Measurements from ENCODE around the gene THEMIS2.

DNA sequence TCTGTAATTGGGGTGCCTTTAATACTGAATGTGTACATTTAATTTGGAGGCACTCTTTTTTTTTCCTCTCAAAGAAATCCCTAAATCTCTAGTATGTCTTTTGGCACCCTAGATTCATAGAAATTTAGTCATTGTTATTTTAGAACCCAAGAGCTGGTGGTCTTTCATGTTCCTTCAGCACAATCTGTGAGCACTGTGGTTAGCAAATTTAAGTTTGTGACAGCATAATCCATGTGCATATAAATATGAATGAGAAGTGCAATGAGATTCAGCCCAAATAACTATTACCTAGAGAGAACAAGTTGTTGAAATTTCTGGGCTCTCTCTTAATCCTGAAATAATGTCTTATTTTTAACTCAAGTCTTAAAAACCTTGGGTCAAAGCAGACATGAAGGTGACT is 37.3 kb upstream of the THEMIS2 start:
- TF ChIP-seq POLR2A (IDR thresholded peaks at IDR 0.05) (no peak), POLR2AphosphoS5 (IDR thresholded peaks at IDR 0.05; ENCODE audit: insufficient read depth in 1 of 2, low read depth in 1 of 2) (no peak)
- TF ChIP-seq, protein P1, sequence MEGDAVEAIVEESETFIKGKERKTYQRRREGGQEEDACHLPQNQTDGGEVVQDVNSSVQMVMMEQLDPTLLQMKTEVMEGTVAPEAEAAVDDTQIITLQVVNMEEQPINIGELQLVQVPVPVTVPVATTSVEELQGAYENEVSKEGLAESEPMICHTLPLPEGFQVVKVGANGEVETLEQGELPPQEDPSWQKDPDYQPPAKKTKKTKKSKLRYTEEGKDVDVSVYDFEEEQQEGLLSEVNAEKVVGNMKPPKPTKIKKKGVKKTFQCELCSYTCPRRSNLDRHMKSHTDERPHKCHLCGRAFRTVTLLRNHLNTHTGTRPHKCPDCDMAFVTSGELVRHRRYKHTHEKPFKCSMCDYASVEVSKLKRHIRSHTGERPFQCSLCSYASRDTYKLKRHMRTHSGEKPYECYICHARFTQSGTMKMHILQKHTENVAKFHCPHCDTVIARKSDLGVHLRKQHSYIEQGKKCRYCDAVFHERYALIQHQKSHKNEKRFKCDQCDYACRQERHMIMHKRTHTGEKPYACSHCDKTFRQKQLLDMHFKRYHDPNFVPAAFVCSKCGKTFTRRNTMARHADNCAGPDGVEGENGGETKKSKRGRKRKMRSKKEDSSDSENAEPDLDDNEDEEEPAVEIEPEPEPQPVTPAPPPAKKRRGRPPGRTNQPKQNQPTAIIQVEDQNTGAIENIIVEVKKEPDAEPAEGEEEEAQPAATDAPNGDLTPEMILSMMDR (IDR thresholded peaks at IDR 0.05), result no peak

Measured in vagina (tissue), 2 donors.